ENCODE results near the gene CYP26B1.

GRCh38 chr2:72136331-72136730 lies 11.3 kb downstream of the CYP26B1 start:
- TF ChIP-seq POLR2AphosphoS5 (IDR thresholded peaks at IDR 0.05; ENCODE audit: borderline replicate concordance, low read depth, low read length) (no peak), EZH2 (IDR thresholded peaks at IDR 0.05) (no peak)

Data from SK-N-MC (cell line).